Measurements from ENCODE around the gene FER.

- TF ChIP-seq, protein P1, sequence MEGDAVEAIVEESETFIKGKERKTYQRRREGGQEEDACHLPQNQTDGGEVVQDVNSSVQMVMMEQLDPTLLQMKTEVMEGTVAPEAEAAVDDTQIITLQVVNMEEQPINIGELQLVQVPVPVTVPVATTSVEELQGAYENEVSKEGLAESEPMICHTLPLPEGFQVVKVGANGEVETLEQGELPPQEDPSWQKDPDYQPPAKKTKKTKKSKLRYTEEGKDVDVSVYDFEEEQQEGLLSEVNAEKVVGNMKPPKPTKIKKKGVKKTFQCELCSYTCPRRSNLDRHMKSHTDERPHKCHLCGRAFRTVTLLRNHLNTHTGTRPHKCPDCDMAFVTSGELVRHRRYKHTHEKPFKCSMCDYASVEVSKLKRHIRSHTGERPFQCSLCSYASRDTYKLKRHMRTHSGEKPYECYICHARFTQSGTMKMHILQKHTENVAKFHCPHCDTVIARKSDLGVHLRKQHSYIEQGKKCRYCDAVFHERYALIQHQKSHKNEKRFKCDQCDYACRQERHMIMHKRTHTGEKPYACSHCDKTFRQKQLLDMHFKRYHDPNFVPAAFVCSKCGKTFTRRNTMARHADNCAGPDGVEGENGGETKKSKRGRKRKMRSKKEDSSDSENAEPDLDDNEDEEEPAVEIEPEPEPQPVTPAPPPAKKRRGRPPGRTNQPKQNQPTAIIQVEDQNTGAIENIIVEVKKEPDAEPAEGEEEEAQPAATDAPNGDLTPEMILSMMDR (IDR thresholded peaks at IDR 0.05; ENCODE audit: poor library complexity), result no peak
- no peak for TF ChIP-seq EZH2 (IDR thresholded peaks at IDR 0.05; ENCODE audit: borderline replicate concordance)
These were observed 128.8 kb downstream of the FER start for GRCh38 chr5:108876451-108876850.
